HG02970 (cell line): Measurements from ENCODE around the gene GPX8.

Experiments
- ATAC-seq: cut with Tn5 transposase; IDR thresholded peaks from one replicate; pipeline ENCODE4 v1.9.1; 2021; ENCODE audit warnings: mild to moderate bottlenecking, moderate library complexity, moderate number of reproducible peaks; ENCODE audit not compliant: unreplicated experiment, low FRiP score

The GPX8 gene, protein sequence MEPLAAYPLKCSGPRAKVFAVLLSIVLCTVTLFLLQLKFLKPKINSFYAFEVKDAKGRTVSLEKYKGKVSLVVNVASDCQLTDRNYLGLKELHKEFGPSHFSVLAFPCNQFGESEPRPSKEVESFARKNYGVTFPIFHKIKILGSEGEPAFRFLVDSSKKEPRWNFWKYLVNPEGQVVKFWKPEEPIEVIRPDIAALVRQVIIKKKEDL

DNA sequence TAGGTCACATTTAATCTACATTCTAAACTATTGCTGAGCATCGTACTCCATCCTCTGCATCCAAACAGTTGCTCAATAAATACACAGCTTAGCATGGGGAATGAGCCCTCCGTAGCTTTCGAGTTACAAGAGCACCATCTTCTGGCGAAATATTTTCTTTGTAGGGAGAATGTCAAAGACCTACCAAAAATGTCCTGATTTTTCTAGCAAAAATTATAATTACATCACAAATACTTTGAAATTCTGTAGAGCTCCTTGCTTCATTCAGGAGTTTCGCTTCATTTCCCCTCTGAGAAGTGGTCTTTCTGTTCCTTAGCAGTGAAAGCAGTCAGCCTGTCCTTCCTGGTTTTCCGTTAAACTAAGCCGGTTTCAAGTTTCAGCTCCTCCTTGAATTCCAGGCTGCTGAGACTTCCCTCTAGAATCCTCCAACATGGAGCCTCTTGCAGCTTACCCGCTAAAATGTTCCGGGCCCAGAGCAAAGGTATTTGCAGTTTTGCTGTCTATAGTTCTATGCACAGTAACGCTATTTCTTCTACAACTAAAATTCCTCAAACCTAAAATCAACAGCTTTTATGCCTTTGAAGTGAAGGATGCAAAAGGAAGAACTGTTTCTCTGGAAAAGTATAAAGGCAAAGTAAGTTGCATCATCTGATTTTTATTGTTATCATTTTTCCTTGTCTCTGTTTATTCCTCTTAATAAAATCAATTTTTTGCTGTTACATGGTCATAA is at the start of gene GPX8:
GPX8 (plus strand) TSS at position 409 of the 730 bp plus-strand sequence; CDS start at position 431, 22 bp downstream.
- ATAC-seq = no peak

DNA sequence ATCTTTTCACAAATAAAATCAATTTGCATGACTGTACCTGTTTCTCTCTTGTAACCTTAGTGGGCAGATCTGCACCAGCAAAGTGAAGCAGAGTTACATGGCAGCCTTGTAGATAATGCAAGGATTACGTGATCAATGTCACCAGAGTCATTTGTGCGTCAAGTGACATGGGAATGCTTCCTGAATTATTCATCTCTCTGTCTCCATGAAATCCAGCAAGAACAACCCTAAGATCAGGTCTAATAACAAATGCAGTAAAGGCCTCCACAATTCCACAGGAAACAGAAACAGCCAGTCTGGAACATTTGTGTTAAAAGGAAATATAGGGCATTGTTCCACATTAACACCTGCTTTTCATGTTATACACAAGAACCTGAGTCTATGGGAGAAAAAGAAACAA is 49.8 kb upstream of the GPX8 start:
- no peak for ATAC-seq

DNA sequence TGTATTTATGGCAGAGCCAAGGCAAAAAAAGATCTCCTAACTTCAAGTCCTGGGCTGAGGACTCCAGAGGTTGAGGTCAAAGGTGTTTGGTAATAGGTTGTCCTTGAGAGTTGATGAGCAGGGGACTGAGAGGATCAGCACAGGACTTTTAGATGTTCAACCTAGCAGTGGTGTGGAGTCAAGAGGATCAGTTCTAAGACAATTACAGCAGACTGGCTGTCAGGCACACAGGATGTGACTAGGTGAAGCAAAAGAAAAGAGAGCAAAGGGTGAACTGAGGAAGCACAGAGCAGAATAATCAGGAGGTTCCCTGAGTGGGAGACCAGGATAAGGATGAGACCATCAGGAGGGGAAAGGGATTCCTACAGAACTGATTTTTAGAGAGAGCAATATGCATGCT is 46.6 kb upstream of the GPX8 start:
- ATAC-seq = no peak

DNA sequence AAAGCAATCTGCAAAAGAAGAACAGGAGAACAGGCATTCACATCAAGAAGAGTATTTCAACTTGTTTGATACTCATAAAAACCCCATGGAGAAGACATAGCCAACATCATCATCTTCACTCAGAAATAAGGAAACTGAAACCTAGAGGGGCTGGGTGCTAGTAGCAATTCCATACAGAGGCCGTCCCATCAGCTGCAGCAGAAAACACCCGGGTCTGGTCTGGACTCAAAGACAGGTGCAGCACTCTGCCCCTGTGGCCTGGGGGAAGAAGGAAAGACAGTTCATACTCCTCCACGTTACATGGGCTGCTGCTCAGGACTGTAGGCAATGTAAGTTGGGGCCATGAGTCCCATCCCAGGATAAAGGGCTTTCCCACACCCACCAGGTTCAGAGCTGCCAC is 45.9 kb upstream of the GPX8 start:
- no peak for ATAC-seq

DNA sequence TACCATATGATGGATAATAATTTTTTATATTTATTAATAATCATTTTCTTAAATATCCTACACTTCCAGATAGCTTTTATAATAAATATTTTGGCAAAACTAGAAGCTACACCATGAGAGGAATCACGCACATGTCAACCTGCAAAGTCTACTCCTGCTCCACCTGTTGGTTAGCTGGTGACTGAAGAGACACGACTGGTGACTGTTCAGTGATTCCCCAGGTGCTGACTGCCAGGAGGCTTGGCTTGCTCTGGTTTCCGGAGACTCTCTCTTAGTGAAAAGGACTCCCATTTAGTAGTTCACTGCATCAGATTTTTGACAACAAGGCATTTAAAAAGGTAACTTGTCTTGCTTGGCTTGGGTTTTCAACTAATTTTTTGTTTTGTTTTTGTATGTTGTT is 36.6 kb upstream of the GPX8 start:
- no peak for ATAC-seq

DNA sequence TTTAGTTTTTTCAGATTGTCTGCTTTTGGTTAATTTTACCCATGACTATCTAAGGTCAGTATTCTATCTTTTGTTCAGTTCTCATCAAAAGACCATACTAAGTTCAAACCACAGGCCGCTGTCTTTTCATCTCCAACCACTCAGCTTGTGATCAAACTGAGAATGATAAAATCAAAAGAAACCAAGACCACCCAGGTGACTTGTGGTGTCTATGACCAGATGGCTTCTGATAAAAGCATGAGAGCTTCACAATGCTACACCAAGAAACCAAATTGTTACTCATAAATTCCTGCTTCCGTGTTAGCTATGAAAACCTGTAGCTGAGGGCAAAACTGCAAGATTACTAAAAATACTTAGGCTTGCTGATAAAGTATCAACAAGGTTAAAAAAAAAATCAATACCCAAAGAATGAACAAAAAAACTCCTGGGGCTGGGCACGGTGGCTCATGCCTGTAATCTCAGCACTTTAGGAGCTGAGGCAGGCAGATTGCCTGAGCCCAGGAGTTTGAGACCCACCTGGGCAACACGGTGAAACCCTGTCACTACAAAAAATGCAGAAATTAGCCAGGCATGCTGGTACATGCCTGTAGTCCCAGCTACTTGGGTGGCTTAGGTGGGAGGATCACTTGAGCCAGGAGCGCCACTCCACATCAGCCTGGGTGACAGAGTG is 25.8 kb upstream of the GPX8 start:
- no peak for ATAC-seq

DNA sequence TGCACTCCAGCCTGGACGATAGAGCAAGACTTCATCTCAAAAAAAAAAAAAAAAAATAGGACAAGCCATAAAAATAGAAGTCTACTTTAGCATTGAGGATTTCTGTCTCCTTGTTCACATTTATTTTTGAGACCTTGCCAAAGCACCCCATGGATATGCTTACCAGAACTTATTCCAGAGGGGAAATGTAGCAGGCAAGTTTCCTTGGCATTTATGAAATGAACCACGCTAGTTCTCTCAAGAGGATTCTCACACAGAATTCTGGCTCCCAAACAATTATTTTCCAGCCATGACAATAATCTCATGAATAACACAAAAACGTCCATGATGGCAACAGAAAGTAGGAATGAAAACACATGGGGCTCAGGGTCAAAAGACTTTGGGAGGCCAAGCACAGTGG is 23.4 kb upstream of the GPX8 start:
- ATAC-seq = no peak

DNA sequence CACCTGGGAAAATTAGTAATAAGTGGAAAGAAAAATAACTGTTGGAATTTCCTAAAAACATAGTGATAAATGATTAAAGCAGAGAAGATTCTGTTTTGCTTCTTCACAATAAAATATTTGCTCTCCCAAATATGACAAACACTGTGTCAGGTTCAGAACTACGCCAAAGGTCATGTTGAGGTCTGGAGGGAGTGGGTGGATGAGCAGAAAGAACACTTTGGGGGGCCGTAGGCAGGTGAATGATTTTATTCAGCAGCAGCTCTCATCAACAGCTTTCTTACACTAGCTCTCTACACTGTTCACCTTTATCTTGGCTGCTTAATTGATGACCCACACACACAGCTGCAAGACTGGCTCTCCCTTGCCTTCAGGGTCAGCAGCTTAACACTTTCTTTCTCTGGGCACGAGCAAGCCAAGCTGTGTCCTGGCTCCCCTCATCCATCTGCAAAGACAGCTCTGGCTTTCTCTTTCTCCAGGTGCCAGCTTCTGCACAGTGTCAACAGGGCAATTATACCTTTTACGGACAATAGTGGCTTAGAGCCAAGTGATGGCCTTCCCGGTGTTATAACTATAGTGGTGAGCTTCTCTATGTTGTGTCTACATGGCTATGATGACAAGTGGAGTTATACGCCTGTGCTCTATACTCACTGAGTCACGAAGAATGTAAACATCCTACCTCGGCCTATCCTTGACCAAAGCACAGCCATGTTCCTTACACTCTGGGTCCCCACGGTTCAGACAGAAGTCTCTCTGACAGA is 18.9 kb upstream of the GPX8 start:
- ATAC-seq = no peak

DNA sequence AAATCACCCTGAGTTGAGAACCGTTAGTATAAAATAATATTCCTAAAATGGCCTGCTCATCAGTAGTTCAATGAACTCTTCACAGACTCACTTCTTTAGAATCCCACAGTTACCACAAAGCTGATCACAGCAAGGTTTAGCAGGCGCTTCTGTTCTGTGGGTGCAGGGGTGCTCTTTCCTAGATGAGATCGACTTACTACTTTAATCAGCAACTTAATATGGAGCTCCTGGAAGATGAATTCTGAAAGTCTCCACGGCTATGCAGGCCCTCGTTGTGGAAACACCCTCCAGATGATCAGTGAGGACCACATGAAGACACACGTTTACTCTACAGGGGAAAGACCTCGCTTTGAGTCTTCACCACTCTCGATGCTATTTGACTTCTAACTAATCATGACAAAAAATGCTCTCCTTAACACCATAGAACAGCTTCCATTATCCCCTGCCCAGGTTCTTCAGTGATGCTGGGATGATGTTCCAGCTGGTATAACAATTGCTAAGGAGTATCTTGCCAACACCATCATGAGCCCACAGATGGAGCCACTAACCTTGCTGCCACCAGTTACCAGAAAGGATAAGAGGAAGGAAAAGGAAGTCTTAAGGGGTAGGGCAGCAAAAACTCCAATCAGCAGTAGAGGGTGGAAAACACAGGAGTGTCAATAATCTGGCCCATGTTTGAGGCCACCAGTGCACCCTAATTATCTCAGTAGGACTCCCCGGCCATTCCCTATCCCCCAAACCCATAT is 17.9 kb upstream of the GPX8 start:
- ATAC-seq = no peak

DNA sequence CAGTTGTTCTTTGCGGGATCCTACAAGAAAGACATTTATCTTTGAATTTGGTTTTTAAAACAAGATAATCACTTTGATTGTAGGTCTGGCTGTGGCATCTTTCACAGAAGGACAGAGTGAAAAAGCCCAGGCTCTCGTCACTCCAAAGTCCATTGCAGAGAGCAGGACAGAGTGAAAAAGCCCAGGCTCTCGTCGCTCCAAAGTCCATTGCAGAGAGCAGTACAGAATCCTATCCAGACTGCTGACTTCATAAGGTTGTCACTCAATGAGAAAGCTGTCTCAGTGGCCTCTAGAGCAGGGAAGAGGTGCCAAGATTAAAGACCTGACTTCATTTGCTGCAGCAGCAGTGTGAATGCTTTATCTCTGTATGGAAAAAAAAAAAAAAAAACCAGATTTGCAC is 16.3 kb upstream of the GPX8 start:
- no peak for ATAC-seq

DNA sequence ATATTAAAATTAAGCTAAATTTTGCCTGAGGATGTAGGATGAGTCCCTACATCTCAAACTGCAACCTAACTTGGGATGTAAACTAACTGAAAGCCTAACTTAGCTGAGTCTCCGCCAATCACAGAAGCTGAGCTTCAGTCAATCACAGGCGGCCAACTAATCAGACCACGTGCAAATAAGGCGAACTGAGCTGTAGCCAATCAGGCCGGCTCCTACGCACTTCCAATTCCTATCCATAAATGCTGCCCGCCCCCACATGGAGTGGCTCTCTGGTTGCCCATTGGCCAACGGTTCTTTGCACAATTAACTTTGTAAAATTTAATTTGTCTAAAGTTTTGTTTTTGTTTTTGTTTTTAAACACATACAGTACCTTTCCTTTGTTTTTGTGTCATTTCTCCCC is 13.9 kb upstream of the GPX8 start:
- no peak for ATAC-seq

DNA sequence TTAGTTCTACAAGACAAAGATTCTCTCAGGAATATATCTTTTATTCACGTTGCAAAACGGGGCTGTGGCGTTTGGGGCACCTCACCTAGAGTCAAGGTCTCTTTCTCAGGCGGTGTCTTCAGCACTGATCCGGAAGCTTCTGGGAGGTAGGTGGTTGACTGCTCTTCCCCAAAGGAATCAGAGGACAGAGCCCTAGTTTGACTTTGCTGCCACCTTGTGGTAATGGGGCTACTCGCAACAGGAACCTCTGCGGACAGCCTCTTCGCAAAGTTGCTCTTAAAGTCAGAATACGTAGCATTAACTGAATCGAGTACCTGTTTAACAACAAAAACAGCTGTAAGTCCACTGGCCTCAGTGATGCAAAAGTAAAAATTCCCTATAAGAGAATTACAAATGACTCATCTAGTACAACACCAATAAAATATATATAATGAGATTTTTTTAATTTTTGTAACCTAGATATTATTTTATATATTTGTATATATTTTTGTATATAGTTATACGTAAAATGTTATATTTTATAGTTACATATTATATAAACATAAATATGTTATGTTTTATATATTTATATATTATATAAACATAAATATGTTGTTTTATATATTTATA is 13.3 kb upstream of the GPX8 start:
- ATAC-seq = peak; percentile 74

DNA sequence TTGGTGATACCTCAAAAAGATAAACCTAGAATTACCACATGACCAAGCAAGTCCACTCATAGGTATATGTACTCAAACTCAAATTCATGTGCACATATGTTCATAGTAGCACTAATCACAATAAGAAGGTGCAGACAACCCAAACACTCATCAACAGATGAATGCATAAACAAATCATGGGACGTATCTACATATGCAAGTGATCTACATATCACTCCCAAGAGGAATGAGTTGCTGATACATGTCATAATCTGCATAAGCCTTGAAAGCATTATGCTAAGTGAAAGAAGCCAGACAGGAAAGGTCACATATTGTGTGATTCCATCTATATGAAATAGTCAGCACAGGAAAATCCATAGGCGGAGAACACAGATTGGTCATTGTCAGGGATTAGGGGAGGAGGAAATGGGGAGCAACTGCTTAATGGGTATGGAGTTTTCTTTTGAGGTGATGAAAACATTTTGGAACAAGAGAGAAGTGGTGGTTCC is 10.6 kb upstream of the GPX8 start:
- ATAC-seq = no peak

DNA sequence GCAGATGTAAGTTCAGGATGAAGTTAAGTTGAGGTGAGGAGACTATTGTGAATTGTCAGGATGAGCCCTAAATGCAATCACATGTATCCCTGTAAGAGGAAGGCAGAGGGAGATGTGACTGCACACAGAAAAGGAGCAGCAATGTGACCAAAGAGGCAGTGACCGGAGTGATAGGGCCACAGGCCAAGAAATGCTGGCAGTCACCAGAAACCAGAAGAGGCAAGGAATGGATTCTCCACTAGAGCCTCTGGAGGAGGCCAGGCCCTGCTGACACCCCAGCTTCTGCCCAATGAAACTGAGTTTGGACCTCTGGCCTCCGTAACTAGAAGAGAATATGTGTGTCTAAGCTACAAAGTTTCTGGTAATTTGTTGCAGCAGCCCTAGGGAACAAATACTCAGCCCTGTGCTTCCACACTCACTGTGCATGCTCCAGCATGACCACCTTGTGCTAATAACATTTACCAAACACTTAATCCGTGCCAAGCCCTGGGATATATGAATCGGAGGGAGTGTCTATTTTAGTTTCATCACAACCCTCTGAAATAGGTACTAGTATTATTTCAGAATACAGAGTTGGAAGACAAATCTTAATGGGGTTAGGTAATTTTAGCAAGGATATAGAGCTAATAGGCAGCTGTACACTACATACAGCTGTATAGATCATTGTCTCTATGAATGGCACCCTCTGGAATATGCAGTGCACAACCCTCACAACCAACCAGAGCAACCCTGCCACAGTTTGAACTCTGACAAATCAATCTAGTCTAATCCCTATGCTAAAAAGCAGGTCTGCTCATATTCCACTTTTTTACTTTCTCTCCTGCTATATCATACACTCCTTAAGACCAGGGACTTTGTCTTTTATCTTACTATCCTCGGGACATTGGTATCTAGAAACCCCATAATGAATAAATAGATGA is 7.8 kb upstream of the GPX8 start:
- no peak for ATAC-seq

DNA sequence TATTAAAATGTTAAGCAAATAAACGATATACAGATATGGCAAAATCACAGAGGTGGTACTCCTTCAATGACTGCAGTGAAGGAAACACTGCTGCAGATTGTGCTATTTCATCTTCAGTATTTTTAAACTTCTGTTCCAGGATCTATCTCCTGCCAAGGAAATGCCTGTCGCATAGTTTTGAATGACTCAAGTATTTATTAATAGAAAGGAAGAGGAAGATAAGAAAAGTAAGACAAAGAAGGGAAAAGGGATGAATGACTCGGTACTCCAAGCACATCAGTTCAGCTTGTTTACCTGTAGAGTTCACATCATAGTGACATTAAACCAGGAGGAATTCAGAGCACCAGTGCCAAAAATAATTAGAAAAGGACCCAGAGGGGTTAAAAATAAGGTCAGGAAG is 5.1 kb upstream of the GPX8 start:
- no peak for ATAC-seq

DNA sequence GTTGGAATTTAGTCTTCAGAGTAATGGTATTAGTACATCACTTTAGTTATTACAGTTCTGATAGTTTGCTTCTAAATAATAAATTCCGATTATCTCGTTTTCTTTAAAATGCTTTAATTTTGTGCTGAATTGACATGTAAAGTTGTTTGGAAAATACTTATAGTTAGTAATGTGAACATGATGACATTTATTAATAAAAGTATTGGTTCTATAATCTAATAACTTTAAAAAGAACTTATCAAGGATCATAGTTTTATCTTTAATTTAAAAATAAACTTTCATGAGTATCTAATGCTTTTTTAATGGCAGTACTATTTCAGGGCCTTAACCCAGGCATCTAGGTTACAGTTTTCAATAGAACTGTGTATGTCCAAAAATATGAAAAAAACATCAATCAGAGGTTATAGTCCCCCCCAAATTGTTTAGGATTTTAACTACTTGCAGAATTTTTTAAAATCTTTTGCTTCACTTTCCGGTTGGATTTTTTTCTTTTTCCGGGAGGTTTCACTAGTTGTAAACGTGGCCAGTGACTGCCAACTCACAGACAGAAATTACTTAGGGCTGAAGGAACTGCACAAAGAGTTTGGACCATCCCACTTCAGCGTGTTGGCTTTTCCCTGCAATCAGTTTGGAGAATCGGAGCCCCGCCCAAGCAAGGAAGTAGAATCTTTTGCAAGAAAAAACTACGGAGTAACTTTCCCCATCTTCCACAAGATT is 680 bp downstream of the GPX8 start:
- ATAC-seq = no peak

DNA sequence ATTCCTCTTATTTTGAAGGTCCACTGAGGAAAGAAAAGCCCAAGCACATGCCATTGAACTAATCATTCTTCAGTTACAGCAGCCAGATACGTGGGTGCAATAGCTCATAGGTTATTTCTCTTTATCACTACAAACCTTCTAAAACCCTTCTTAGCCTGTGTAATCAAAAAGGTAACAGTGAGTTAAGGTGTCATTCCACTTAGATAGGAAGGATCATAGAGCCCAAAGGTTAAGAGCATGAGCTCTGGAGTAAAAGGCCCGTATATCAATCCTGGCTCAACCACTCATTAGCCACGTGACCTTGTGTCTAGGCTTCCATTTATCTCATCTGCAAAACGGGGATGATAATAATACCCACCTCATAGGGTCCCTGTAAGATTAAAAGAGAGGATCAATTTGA is 2.7 kb downstream of the GPX8 start:
- no peak for ATAC-seq

DNA sequence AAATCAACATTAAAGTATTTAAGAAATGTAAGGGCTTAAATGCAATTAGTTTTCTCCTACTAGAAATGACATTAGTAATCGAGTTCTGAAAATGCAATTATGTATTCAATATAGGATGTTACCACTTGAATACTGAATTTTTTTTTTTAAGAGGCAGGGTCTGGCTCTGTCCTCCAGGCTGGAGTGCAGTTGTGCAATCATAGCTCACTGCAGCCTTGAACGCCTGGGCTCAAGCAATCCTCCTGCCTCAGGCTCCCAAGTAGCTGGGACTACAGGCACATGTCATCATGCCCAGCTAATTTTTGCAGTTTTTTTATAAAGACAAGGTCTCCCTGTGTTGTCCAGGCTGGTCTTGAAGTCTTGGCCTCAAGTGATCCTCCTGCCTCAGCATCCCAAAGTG is 11.5 kb downstream of the GPX8 start:
- ATAC-seq = no peak
